Medulla oblongata (tissue), 1 donor: ENCODE measurements around the gene TMOD2.

Experiments
- DNase-seq: peaks from one replicate; pipeline ENCODE4 v3.0.0-alpha.2; 2015; ENCODE audit errors: extremely low spot score

TMOD2 gene

GRCh38 chr15:51750792-51751696 lies at the start of gene TMOD2:
TMOD2 (plus strand) TSS chr15:51751597; CDS start chr15:51766442, 14,845 bp downstream.
- peak; percentile 46 for DNase-seq

- DNase-seq, result no peak
Observed at GRCh38 chr15:51702710-51703109, 48.7 kb upstream of the TMOD2 start.

- DNase-seq, result no peak
Observed at GRCh38 chr15:51706291-51706690, 45.1 kb upstream of the TMOD2 start.

GRCh38 chr15:51706926-51707608 lies 44.3 kb upstream of the TMOD2 start:
- DNase-seq, result no peak

GRCh38 chr15:51708013-51708412 lies 43.4 kb upstream of the TMOD2 start:
- no peak for DNase-seq

GRCh38 chr15:51709031-51709430 lies 42.4 kb upstream of the TMOD2 start:
- DNase-seq, result no peak

- DNase-seq, result no peak
Observed at GRCh38 chr15:51714162-51714561, 37.2 kb upstream of the TMOD2 start.

- no peak for DNase-seq
Observed at GRCh38 chr15:51714911-51715310, 36.5 kb upstream of the TMOD2 start.

- no peak for DNase-seq
Observed at GRCh38 chr15:51718219-51718618, 33.2 kb upstream of the TMOD2 start.

- DNase-seq, result no peak
Observed at GRCh38 chr15:51718746-51719145, 32.7 kb upstream of the TMOD2 start.

- DNase-seq, result no peak
Observed at GRCh38 chr15:51720201-51720995, 31.0 kb upstream of the TMOD2 start.

GRCh38 chr15:51721199-51721960 lies 30.0 kb upstream of the TMOD2 start:
- DNase-seq, result no peak

GRCh38 chr15:51724199-51724598 lies 27.2 kb upstream of the TMOD2 start:
- no peak for DNase-seq

GRCh38 chr15:51724673-51725072 lies 26.7 kb upstream of the TMOD2 start:
- peak; percentile 12 for DNase-seq

GRCh38 chr15:51726302-51727073 lies 24.9 kb upstream of the TMOD2 start:
- peak; percentile 21 for DNase-seq

GRCh38 chr15:51727141-51727897 lies 24.1 kb upstream of the TMOD2 start:
- no peak for DNase-seq

GRCh38 chr15:51731549-51732267 lies 19.7 kb upstream of the TMOD2 start:
- DNase-seq, result peak; percentile 85

GRCh38 chr15:51732646-51733045 lies 18.8 kb upstream of the TMOD2 start:
- DNase-seq, result no peak
